GM21786 (cell line): ENCODE measurements around the gene CLK4.

Experiments used
- ATAC-seq: cut with Tn5 transposase; IDR thresholded peaks from one replicate; pipeline ENCODE4 v1.9.1; 2021; ENCODE audit not compliant: unreplicated experiment

Gene CLK4

DNA sequence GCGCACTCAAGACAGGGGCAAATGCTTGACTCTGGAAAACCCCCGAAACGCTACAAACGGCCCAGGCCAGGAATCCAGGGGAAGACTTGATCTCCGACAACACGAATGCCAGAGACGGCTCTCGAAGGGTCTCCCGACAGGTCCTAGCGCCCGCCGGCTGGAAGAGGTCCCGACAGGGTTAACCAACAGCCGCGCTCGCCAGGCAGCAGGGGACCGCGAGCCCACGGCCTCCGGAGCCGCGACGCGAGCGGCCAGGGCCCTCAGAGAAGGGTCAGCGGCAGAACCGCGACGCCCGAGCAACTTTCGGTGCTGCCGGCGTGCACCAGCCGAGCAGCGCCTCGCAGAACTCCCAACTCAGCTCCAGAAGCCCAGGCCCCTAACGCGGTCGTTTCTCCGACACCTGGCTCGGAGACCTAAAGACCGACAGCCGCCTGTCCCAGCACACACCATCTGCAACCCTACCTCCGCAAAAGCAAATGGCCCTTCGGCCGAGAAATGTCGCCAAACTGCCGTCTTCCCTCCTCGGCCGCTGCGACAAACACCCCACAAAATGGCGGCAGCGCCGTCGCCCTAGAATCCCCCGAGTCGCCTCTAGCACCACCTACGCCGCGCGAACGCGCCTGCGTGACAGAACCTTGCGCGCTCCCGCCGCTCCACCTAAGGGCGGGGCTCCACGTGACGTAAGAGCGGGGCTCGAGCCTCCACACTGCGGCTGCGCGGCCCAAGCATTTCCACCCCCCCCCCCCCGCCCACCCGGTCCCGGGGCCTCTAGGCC is at the start of gene CLK4:
Gene CLK4 (minus strand): TSS at position 567 of the 775 bp plus-strand sequence. CDS start 3,634 bp downstream, outside the sequence.
- ATAC-seq, result peak; percentile 72

DNA sequence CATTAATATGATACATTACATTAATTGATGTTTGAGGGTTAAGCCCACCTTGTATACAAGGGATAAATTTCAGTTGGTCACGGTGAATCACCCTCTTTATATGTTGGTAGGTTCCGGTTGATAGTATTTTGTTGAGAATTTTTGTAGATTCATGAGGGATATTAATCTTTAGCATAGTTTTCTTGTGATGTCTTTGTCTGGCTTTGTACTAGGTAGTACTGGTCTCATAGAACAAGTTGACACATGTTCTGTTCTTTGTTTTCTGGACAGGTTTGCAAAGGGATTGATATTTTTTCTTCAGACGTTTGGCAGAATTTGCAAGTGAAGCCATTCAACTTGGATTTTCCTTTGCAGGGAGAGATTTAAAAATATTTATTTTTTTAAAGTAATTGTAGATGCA is 49.1 kb upstream of the CLK4 start:
- no peak for ATAC-seq

DNA sequence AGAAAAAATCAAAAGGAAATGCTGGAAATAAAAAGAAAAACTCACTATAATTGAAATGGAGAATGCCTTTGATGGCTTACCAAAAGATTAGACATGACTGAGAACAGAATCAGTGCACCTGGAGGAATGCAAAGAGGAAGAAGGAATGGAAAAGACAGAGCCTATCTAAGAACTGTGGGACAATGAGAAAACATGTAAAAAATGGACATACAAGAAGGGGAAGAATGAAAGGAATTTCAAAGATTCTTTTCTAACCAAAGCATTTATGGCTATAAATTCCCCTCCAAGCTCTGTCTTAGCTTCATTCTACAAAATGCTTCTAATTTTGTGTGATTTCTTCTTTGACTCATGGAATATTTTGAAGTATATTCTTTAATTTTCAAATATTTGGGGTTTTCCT is 47.5 kb upstream of the CLK4 start:
- no peak for ATAC-seq

DNA sequence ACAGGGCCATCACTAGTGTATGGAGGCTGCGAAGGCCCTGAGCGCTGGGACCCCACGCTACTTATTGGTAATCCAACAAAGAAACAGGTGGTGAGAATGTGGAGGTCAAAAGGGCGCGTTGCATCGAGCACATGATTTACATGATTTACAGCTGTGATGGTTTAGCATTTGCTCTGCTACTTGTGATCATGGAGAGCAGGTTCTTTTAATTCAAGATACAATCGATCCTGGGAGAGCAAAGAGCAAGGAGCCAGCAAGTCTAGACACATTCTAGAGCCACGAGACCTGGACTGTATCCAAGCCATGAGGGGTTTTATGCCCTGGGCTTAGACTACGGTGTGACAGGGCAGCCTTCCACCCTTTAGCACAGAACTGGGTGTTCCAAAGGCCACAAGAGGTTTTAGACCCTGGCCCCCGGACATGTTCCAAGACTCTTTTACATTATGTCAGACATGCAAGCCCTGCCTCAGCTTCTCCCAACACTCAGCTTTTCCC is 47.0 kb upstream of the CLK4 start:
- ATAC-seq, result no peak

DNA sequence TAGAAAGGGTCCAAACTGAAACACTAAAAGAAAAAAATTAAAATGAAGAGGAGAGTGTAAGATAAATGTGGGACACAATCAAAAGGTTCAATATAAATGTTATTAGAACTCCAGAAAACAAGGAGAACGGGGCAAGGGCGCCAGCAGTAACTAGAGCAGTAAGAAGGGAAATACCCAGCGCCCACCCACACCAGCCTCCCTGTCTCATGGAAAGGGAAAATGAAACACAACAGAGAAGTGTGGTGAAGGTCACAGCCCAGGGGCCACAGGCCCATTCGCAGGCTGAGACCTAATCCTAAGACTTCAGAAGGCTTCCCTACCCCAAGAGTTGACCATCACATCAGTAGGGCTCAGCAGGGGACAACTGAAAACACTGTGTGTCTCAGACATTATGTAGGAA is 45.8 kb upstream of the CLK4 start:
- no peak for ATAC-seq

DNA sequence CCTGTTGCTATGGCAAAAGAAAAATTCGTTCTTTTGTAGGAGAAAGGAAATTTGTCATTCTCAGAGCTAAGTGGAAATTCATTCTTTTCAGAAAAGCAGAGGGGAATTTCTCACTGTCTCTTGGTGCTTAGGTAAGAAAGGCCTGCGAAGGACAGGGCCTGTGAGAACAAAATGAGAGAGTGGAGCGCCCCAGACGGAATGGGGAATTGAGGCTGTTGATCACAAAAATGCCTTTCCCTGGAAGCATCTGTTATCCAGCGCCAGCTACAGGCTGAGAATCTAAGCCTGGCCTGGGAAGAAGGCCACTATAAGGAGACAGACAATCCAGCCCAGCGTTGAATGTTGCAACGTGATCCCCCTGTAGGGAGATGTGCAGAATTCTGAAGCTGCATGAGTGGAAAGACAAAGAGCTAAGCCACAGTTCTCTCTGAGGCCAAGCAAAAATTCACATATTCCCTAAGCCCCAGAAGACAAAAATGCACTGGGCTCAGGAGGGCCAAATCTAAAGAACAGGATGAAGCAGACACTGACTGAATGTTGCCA is 44.8 kb upstream of the CLK4 start:
- ATAC-seq, result no peak

DNA sequence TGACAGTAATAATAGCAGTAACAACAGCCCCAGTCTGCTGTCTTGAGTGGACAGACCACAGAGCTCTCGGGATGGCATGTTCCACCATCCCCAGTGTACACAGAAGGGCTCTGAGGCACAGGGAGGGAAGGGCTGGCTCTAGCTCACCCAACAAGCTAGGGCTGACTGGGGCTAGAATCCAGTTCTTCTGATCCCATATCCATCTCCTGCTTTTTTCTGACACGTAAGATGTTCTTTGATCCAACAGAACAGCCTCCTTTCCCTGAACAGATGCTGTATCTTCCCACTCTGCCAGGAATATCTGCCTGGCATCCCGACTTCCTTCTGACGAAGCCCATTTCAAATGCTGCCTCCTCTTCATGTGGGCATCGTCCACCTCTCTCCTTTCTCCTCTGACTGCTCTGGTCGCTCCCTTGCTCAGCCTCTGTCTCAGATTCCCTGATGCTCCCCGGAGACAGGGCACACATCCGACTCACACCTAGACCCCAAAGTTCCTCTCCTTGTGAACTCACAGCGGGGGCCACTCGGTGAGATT is 43.6 kb upstream of the CLK4 start:
- ATAC-seq, result no peak

DNA sequence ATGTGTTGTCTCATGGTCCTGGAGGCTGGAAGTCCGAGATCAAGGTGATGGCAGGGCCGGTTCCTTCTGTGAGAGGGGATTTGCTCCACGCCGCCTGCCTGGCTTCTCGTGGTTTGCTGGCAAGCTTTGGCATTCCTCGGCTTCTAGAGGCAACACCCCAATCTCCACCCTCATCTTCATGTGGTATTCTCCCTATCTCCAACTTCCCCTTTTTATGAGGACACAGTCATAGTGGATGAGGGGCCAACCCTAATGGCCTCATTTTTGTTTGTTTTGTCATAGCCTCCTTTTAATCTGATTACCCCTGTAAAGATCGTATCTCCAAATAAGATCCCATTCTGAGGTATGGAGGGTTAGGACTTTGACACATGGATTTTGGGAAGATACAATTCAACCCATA is 41.7 kb upstream of the CLK4 start:
- no peak for ATAC-seq

DNA sequence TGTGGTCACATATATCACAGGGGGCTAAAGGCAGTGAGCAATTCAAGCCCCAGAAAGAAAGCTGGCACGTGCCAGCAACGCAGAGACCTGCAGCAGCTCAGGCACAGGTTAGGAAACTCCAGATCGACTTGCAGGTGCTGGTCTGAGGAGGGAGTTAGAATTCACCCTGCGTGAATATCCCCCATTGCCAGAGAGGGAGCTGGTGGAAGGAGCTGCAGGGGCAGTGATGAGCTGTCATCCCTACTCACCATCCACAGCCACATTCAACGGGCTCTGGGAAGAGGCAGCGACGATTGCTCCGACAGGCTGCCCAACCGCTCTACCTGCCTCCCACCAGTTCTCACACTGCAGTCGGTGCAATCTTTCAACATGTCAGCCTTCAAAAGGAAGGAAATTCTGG is 40.8 kb upstream of the CLK4 start:
- no peak for ATAC-seq

DNA sequence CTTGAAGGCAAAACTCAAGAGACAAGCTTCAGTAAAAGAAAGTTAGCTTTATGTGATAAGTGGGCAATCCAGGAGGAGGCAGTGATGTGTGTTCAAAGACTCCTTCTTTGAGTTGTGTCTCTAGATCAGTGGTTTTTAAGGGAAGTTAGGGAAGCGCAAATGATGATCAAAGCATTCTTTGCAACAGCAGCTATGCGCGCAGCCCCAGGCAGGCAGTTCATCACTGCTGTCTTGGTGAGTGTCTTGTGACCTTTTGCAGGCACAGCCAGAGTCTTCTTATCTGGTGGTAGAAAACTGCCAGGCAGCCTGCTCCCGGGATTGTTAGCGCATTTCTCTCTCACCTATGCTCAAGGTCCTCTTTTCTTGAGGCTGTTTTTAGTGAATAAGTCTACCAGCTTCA is 40.3 kb upstream of the CLK4 start:
- ATAC-seq, result no peak

DNA sequence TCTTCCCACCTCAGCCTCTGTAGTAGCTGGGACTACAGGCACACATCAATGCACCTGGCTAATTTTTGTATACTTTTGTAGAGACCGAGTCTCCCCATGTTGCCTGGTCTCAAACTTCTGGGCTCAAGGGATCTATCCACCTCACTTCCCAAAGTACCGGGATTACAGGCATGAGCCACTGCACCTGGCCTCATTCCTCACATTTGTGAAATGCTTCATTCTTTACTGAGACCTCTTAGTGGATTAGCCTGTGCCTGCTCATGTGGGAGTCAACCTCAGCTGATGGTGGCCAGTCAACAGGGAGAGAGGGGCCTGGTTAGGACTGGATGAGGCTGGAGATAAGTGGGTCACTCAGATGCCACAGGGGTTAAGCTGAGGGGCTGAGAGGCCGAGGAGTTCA is 37.3 kb upstream of the CLK4 start:
- no peak for ATAC-seq

DNA sequence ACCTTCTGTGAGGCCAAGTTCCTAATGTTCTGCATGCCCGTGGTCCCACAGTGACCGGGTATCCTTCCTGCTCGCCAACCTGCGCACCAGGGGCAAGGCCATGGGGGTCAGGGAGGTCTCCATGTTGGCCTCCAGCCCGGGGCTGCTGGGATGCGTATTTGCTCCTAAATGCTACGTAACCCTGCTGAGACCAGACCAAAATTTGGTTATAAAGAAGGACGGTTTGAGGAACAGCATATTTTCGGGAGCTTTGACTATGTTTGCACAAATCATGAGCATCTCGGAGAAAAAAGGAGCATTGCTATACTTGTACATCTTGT is 35.7 kb upstream of the CLK4 start:
- no peak for ATAC-seq

DNA sequence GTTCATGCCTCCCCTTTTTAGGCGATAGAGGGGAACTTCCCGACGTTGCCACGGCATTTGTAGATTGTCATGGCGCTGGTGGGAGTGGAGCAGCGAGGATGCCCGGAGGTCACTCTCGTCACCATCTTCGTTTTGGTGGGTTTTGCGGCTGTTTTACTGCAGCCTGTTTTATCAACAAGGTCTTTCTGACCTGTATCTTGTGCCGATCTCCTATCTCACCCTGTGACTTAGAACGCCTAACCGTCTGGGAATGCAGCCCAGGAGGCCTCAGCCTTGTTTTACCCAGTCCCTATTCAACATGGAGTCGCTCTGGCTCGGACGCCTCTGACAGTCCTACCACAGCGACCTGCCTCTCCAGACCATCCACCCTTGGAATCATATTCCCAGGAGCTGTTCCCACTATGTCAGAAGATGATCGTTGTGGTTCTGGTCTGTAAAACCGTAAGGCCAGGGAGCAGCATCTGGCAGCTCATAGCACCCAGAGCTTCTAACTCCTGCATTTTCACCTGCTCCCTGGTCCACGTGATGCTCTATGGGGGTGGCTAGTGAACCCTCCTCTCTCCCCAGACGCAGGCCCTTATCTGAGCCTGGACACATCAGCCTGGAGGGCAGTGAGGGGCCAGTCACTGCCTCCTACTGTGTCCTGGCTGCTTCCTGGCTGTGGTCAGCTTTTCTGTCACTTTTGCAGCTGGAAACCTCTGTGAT is 35.1 kb upstream of the CLK4 start:
- no peak for ATAC-seq

DNA sequence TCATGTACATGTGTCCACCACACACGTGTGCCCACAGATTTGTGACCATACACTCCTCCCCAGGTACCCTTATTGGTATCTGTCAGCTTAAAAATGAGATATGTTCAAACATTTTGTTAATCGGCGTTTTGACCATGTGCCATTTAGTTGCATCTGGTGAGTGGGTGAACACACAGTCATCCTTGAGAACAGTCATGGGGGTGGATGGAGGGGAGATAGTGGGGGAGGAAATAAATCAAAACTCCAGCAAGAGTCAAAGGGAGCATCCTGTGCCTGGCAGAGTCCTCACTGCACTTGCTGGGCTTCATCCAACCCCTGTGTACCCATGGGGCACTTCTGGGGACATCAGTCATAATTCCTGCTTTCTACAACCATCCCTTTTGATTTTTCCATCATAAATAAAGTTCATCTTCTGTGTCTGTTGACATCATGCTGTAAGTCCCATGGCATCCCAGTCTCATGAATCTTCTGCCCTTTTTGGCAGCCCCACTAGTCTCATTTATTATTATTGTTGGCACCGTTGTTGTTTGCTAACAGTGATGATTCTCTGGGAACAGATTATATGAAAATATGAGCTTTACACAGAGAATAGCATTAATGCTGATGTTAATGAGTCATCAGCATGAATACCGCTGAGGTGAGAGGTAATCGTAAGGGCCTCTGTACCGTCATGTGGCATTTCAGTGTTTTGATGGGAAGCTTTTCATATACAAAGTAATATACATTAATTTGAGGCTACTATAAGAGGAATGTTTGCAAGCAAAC is 24.4 kb upstream of the CLK4 start:
- no peak for ATAC-seq

DNA sequence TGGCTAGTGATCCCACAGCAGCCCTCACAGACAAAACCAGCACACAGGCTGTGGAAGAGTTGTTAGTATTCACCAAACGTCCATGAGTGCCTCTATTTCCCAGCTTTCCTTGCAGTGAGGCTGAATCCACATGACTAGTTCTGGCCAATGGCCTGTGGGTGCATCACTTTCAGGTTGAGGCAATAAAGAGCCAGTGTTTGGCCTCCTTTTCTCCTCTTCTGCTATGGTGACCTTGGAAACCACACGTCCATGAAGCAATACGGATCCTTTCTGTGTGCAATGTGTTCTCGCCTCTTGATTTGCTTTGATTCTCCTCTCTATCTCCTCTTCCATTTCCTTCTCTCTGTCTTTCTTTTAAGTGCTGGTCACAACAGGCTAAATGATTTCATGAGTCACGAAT is 23.4 kb upstream of the CLK4 start:
- no peak for ATAC-seq

DNA sequence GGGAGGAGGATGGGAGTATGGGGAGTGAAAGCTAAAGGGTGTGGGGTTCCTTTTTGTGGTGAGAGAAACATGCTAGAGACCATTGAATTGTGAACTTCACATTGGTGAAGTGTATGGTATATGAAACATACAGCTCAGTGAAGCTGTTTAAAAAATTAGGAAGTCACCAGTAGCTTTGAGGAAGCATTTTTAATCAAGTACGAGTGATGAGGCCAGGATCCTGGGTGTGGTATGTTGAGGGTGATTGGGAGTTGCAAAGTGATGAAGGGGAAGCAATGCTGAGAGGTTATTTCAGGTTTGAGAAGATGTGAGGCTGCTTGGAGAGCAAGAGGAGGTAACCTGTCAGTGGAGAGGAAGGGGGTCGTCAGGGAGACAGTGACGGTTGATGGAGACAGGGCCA is 22.7 kb upstream of the CLK4 start:
- ATAC-seq, result no peak

DNA sequence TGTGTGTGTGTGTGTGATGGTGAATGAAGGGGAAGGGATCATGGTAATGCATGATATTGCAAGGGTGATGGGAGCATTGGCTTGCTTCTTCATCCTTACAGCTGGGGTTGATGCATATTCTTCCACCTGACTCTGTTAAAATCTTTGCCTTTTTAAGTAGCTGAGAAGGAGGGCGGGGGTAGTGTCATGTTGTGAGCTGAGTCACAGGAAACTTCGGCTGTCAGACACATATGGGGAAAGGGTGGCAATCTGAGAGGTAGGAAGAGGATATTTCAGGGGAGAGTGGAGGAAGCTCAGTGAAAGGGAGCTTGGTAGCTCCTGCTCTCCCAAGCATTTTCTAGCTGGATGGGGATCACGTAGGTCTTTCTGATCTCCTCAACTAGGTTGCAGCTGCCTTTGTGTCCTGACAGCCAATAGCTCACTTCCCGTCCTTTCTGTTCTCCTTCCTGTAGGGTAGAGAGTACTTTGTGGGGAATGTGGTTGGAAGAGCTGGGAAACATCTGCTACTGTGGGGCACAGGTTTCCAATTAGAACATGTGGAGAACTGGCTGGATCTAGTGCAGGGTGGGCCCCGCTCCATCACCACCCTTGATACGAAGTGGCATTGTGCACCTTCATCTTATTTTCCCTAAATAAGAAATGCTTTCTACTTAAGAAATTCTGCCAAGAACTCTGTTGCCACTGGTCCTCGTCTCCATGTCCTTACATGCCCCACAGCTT is 18.1 kb upstream of the CLK4 start:
- no peak for ATAC-seq

DNA sequence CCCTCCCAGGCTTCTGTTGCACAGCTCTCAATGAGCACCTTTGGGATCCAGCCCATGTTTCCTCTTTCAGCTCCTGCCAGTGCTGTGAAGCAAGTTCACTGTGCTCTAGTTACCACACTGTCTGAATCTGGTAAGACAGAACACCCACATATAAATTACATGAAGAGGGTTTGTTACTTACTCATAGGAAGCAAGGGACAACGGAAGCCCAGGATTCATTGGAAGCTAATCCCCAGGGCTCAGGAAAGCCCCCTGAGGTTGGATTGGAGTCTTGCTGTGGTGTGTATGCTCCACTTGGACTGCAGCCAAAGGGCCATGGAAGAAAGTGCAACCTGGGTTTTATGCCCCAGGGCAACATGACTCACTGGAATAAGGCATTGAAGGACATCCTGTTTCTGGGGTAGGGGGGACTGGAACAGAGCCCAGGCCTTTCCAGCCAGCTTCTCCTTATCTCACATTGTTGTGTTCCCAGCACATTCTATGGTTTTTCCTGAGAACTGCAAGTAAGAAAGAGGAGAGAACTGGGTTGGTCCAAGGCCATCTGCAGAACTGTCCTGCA is 15.6 kb upstream of the CLK4 start:
- no peak for ATAC-seq

DNA sequence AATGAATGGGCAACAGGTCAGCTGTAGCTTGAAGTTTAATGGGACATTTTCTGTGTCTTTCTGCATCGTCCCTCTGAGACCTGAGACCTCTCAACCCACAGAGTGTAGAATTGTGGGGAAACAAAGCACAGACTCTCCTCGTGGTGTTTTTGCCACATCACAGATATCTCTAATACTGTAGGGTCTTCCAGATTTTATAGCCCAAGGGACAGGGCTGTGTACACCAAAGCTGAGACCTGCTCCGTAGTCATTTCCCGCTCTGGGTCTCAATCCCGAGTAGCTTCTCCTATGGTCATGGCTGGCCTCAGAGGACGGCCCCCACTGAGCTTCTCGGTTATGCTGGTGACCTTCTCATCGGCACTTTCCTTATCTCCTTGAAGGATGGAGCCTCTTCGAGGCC is 14.9 kb upstream of the CLK4 start:
- no peak for ATAC-seq

DNA sequence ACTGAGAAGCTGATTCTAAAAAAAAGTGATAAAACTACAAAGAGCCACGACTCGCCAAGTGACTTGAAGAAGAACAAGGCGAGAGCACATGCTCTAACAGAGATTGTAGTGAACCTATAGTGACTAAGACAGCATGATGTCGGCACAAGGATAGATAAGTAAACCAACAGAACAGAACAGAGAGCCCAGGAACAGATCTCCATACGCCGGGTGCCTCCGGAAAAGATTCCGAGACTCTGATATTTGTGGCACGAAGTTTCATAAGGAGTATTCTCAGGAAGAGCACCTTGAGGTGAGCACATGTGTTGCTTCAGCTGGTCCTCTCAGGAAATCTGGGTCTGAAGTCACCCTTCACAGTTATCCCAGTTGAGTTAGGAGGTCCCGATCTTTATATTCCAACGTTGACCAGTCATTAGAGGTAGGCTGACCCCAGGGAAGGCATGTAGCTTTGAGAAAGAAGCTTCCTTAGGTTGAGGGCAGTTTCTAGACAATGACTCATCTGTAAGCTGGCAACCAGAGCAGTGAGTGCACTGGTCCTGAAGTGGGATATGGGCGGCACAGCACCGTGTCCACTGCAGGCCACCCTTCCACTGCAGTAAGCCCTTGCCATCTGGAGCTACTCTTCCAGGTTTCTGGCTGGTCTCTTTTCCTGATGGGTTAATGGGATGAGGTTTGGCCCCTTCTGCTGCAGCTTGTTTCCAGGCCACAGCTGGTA is 13.6 kb upstream of the CLK4 start:
- no peak for ATAC-seq
